Activated CD8-positive, alpha-beta T cell treated with anti-CD3 and anti-CD28 coated beads for 36 hours (primary cell): ENCODE data around the gene EPHB4. TPM values are rescaled to one million over a fixed set of nuclear protein-coding genes. Genes with fewer than 3 reads are reported as not detected.

Source experiments
- ATAC-seq: fragments of 200-7000 bp; cut with Tn5 transposase; one replicate; pipeline ENCODE4 v1.10.0; 2021; ENCODE audit warnings: mild to moderate bottlenecking, moderate library complexity
- CTCF ChIA-PET: fragments of 350-600 bp; sonication (Branson Sonifier 250); formaldehyde crosslinking; loops from one replicate; lab custom pipeline; 2021; ENCODE audit warnings: antibody characterized with exemption; lab: Charles Lee
- POLR2A ChIA-PET: fragments of 350-600 bp; sonication (Branson Sonifier 250); formaldehyde crosslinking; loops from one replicate; lab custom pipeline; 2021; ENCODE audit warnings: antibody characterized with exemption; lab: Charles Lee
- DNase-seq: peaks from one replicate; pipeline ENCODE4 v3.0.0-alpha.2; 2020
- H3K27ac Mint-ChIP-seq: one replicate; pipeline ENCODE4 v1.8.0; 2021; ENCODE audit warnings: mild to moderate bottlenecking, mixed read lengths
- H3K27me3 Mint-ChIP-seq: one replicate; pipeline ENCODE4 v1.8.0; 2021; ENCODE audit warnings: mixed read lengths
- H3K36me3 Mint-ChIP-seq: one replicate; pipeline ENCODE4 v1.8.0; 2021; ENCODE audit warnings: low read depth, mixed read lengths
- H3K4me1 Mint-ChIP-seq: one replicate; pipeline ENCODE4 v1.8.0; 2021; ENCODE audit warnings: low read depth, mixed read lengths
- H3K4me3 Mint-ChIP-seq: one replicate; pipeline ENCODE4 v1.8.0; 2021; ENCODE audit warnings: mild to moderate bottlenecking, moderate library complexity, mixed read lengths
- H3K9me3 Mint-ChIP-seq: one replicate; pipeline ENCODE4 v1.8.0; 2021; ENCODE audit warnings: mixed read lengths
- CTCF ChIP-seq: fragments of 200-600 bp; IDR thresholded peaks from one replicate; pipeline ENCODE4 v1.8.0; 2022; ENCODE audit warnings: antibody characterized with exemption, mild to moderate bottlenecking
- intact Hi-C: fragments of 100-400 bp; cut with micrococcal nuclease; formaldehyde crosslinking; loops from one replicate; pipeline ENCODE4 v1.10.0; 2022
- total RNA-seq, 2 experiments: library from RNA; stranded (reverse); gene quantifications; one replicate each; pipeline ENCODE4 v1.2.3, GENCODE V29; 2021

Gene EPHB4
- total RNA-seq, 2 experiments from 2014 or later, result 4.8 to 5.8 TPM

- ATAC-seq, result no peak
- no peak for DNase-seq
- TF ChIP-seq CTCF, result no peak
- ChIA-PET POLR2A (interaction anchor here (1.5 to 6.8 kb wide), 3 partner anchors 13 to 212 kb away, joined by 3 to 167 read pairs (median 12); partner anchors contain the start of genes SLC12A9, TRIM56 and UFSP1), CTCF (no interaction called here)
- peaks cover 29% of the 10 kb centered on the region for H3K4me1 Mint-ChIP-seq
- H3K9me3 Mint-ChIP-seq, result no peaks in the 10 kb centered on the region
- no peaks in the 10 kb centered on the region for H3K27me3 Mint-ChIP-seq
- intact Hi-C loops, result no loop called here
- peak overlapping the region; percentile 98 for H3K4me3 Mint-ChIP-seq
- peaks cover 59% of the 10 kb centered on the region for H3K36me3 Mint-ChIP-seq
- peak overlapping the region; percentile 98 for H3K27ac Mint-ChIP-seq
Observed at GRCh38 chr7:100873599-100874299, 46.4 kb upstream of the EPHB4 start.

- intact Hi-C loops, result no loop called here
- ATAC-seq, result no peak
Observed at GRCh38 chr7:100867776-100868485, 40.6 kb upstream of the EPHB4 start.

GRCh38 chr7:100867040-100867775, 39.9 kb upstream of the EPHB4 start, which contains the start of gene TRIP6:
Gene TRIP6 (plus strand): TSS chr7:100867387. CDS start chr7:100867498, 111 bp downstream.
- Mint-ChIP-seq H3K36me3 (peaks cover 12% of the 10 kb centered on the region), H3K9me3 (no peaks in the 10 kb centered on the region), H3K27me3 (no peaks in the 10 kb centered on the region), H3K4me1 (peaks cover 8% of the 10 kb centered on the region), H3K4me3 (peak within 1 kb of the TSS; percentile 89), H3K27ac (peak within 1 kb of the TSS; percentile 95)
- DNase-seq (peak; percentile 79), ATAC-seq (peak; percentile 72)
- TF ChIP-seq CTCF, result no peak
- intact Hi-C loops, result no loop called here
- ChIA-PET POLR2A (interaction anchor here (0.8 to 1.6 kb wide), 5 partner anchors 8 to 21 kb away, joined by 3 to 7 read pairs (median 5); partner anchors contain the start of genes SLC12A9 and SRRT), CTCF (interaction anchor here (0.7 to 1.1 kb wide), 3 partner anchors 9 to 162 kb away, joined by 3 read pairs; partner anchors contain the start of gene SLC12A9)

More at GRCh38 chr7:100867776-100868485, 40.6 kb upstream of the EPHB4 start:
- DNase-seq, result peak; percentile 10
- Mint-ChIP-seq H3K36me3 (peaks cover 14% of the 10 kb centered on the region), H3K4me3 (peak overlapping the region; percentile 89), H3K4me1 (peaks cover 8% of the 10 kb centered on the region), H3K27me3 (no peaks in the 10 kb centered on the region), H3K27ac (peak overlapping the region; percentile 87), H3K9me3 (no peaks in the 10 kb centered on the region)
- POLR2A ChIA-PET, result interaction anchor here (1.6 kb wide), 1 partner anchor 11 kb away, joined by 7 read pairs; no protein-coding TSS in a partner anchor
- no peak for TF ChIP-seq CTCF
- CTCF ChIA-PET, result interaction anchor here (1.1 kb wide), 1 partner anchor 8 kb away, joined by 3 read pairs; no protein-coding TSS in a partner anchor

- Mint-ChIP-seq H3K9me3 (no peaks in the 10 kb centered on the region), H3K4me1 (peaks cover 8% of the 10 kb centered on the region), H3K4me3 (peak overlapping the region; percentile 89), H3K27me3 (no peaks in the 10 kb centered on the region), H3K27ac (peak overlapping the region; percentile 95), H3K36me3 (peaks cover 11% of the 10 kb centered on the region)
- ATAC-seq (no peak), DNase-seq (no peak)
- intact Hi-C loops, result no loop called here
- ChIA-PET CTCF (interaction anchor here (0.7 kb wide), 2 partner anchors 14 to 162 kb away, joined by 3 read pairs; partner anchors contain the start of gene SLC12A9), POLR2A (interaction anchor here (0.8 to 1.6 kb wide), 5 partner anchors 9 to 22 kb away, joined by 3 to 7 read pairs (median 5); partner anchors contain the start of genes SLC12A9 and SRRT)
- no peak for TF ChIP-seq CTCF
Observed at GRCh38 chr7:100866729-100867039, 39.4 kb upstream of the EPHB4 start.
